Activated CD4-positive, alpha-beta T cell treated with anti-CD3 and anti-CD28 coated beads, Interleukin-2, amount 10 ng/mL, durations not matched to agents 24 days and 14 days (primary cell): ENCODE measurements around the gene PRSS21. TPM values are rescaled to one million over a fixed set of nuclear protein-coding genes. Genes with fewer than 3 reads are reported as not detected.

Source experiments
- DNase-seq: peaks from one replicate; pipeline ENCODE4 v3.0.0; 2022
- H3K27ac Mint-ChIP-seq: one replicate; pipeline ENCODE4 v1.8.0; 2022; ENCODE audit warnings: mild to moderate bottlenecking, mixed read lengths
- H3K27me3 Mint-ChIP-seq: one replicate; pipeline ENCODE4 v1.8.0; 2022; ENCODE audit warnings: mixed read lengths
- H3K36me3 Mint-ChIP-seq: one replicate; pipeline ENCODE4 v1.8.0; 2022; ENCODE audit warnings: low read depth, mild to moderate bottlenecking, mixed read lengths
- H3K4me1 Mint-ChIP-seq: one replicate; pipeline ENCODE4 v1.8.0; 2021; ENCODE audit warnings: mixed read lengths
- H3K4me3 Mint-ChIP-seq: one replicate; pipeline ENCODE4 v1.8.0; 2022; ENCODE audit warnings: mild to moderate bottlenecking, moderate library complexity, mixed read lengths
- H3K9me3 Mint-ChIP-seq: one replicate; pipeline ENCODE4 v1.8.0; 2021; ENCODE audit warnings: mixed read lengths
- intact Hi-C: fragments of 100-400 bp; cut with micrococcal nuclease; formaldehyde crosslinking; loops from one replicate; pipeline ENCODE4 v1.15.1; 2023
- total RNA-seq: library from RNA; stranded (reverse); gene quantifications from 2 replicates; pipeline ENCODE4 v1.2.3, GENCODE V29; 2022

PRSS21 gene
- total RNA-seq, 1 donor from 2014 or later = 10.2 TPM

DNA sequence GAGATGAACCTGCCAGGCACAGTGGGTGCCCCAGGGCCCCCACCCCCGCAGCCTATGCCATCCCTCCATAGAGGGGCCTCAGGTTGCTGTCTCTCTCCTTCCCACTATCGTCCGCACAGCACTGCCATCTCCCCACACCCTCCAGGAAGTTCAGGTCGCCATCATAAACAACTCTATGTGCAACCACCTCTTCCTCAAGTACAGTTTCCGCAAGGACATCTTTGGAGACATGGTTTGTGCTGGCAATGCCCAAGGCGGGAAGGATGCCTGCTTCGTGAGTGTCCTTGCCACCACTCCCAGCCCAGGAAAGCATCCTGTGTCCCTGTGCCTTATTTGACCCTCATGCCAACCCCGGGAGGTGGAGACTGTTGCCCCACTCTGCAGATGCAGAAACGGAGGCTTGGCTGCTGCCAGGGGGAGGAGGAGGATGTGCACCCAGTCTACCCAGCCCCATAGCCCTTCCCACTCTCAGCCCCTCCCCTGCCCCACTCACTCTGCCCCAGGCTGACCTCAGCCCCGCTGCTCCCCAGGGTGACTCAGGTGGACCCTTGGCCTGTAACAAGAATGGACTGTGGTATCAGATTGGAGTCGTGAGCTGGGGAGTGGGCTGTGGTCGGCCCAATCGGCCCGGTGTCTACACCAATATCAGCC is 3.9 kb downstream of the PRSS21 start:
- Mint-ChIP-seq H3K27me3 (peaks cover 1% of the 10 kb centered on the region), H3K9me3 (no peaks in the 10 kb centered on the region), H3K4me1 (no peaks in the 10 kb centered on the region), H3K27ac (no peak overlapping the region), H3K36me3 (no peaks in the 10 kb centered on the region), H3K4me3 (no peak overlapping the region)
- intact Hi-C loops = no loop called here
- DNase-seq = no peak

DNA sequence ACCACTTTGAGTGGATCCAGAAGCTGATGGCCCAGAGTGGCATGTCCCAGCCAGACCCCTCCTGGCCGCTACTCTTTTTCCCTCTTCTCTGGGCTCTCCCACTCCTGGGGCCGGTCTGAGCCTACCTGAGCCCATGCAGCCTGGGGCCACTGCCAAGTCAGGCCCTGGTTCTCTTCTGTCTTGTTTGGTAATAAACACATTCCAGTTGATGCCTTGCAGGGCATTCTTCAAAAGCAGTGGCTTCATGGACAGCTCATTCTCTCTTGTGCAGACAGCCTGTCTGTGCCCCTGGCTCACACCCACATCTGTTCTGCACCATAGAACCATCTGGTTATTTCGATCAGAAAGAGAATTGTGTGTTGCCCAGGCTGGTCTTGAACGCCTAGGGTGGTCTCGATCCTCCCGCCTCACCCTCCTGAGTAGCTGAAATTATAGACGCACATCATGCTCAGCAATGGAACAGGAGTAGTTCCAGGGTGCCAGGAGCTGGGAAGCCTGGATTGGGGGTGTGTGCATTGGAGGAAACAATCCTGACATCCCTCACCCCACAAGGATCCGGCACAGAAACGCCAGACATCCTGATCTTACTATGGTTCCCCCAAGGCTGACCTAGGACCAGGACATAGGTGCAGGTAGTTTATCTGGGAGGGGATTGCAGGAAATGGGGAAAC is 4.6 kb downstream of the PRSS21 start:
- no peak for DNase-seq
- Mint-ChIP-seq H3K9me3 (no peaks in the 10 kb centered on the region), H3K27ac (no peak overlapping the region), H3K27me3 (peaks cover 1% of the 10 kb centered on the region), H3K4me1 (no peaks in the 10 kb centered on the region), H3K36me3 (no peaks in the 10 kb centered on the region), H3K4me3 (no peak overlapping the region)
- intact Hi-C loops = no loop called here

DNA sequence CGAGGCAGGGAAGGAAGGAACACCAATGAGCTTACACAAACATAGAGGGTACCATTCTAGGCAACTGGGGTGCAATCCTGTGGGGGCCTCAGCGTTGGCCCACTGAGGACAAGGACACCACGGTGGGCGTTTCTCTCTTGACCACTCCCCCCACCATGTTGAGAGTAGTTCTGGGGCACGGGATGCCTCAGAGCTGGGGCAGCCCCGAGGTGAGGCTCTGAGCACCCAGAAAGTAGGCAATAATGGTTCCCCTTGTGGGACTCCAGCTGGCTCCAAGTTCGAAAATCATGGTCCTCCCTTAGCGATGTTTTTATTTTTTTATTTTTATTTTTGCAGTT is 5.1 kb downstream of the PRSS21 start:
- H3K4me1 Mint-ChIP-seq = no peaks in the 10 kb centered on the region
- no peaks in the 10 kb centered on the region for H3K36me3 Mint-ChIP-seq
- H3K4me3 Mint-ChIP-seq = no peak overlapping the region
- DNase-seq = no peak
- intact Hi-C loops = no loop called here
- no peaks in the 10 kb centered on the region for H3K9me3 Mint-ChIP-seq
- peaks cover 1% of the 10 kb centered on the region for H3K27me3 Mint-ChIP-seq
- no peak overlapping the region for H3K27ac Mint-ChIP-seq

DNA sequence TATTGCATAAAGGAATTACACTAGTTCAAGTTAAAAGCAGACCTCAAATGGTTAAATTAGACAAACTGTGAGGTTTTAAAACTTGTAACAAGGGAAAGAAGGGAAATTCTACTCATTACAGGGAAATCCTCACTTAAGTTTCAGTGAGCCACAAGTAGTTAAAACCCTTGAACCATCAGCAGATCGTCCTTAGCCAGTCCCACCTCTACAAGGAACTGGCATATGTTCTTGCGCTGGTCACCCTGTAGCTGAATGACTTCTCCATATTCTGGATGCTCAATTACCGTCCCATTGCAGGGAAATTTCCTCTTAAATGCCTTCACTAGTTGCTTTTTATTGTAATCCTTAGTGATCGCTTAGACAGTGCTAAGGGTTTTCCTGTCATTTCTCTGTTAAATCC is 5.5 kb downstream of the PRSS21 start:
- no peaks in the 10 kb centered on the region for H3K4me1 Mint-ChIP-seq
- H3K36me3 Mint-ChIP-seq = no peaks in the 10 kb centered on the region
- intact Hi-C loops = no loop called here
- H3K4me3 Mint-ChIP-seq = no peak overlapping the region
- DNase-seq = no peak
- no peaks in the 10 kb centered on the region for H3K9me3 Mint-ChIP-seq
- peaks cover 1% of the 10 kb centered on the region for H3K27me3 Mint-ChIP-seq
- no peak overlapping the region for H3K27ac Mint-ChIP-seq

DNA sequence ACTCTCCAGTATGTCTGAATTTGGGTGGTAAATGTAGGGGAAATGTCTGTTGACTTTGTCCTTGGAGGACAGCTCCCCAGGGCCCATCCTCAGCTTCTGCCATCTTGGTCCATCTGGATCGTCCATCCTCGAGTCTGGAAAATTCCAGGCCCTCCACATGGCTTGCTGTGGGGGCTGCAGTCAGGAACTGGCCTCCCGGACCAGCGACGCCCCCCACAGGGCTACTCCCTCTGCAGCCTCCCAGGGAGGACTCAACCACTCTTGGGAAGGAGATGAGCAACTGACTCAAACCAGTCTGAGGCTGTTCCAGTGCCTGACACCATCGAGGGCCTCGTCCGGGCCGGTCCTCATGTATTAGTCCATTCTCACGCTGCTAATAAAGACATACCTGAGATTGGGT is 7.6 kb downstream of the PRSS21 start:
- intact Hi-C loops = no loop called here
- DNase-seq = no peak
- H3K9me3 Mint-ChIP-seq = no peaks in the 10 kb centered on the region
- no peaks in the 10 kb centered on the region for H3K36me3 Mint-ChIP-seq
- no peaks in the 10 kb centered on the region for H3K4me1 Mint-ChIP-seq
- peaks cover 1% of the 10 kb centered on the region for H3K27me3 Mint-ChIP-seq
- H3K4me3 Mint-ChIP-seq = no peak overlapping the region
- H3K27ac Mint-ChIP-seq = peak overlapping the region; percentile 16

DNA sequence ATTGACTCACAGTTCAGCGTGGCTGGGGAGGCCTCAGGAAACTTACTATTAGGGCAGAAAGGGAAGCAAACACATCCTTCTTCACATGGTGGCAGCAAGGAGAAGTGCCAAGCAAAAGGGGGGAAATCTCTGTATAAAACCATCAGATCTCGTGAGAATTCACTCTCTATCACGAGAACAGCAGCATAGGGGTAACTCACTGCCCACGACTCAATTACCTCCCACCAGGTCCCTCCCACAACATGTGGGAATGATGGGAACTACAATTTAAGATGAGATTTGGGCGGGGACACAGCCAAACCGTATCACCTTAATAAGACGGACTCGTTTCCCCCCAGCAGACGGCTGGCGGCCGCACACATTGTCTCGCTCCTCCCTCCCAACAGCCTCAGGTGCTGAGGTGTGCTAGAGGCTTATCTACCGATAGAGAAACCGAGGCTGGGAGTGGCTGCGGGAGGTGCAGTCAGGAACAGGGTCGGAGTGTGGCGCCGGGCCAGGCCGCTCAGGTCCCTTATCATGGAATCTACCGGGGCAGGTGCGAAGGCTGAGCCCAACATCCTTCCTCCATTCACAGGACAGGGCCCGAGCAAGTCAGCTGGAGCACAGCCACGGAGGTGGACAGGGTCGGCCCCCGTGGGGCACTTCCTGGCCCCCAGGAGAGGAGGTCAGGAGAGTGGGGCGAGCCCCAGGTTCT is 8.2 kb downstream of the PRSS21 start:
- Mint-ChIP-seq H3K27me3 (peaks cover 1% of the 10 kb centered on the region), H3K4me1 (peaks cover 3% of the 10 kb centered on the region), H3K9me3 (no peaks in the 10 kb centered on the region), H3K27ac (peak overlapping the region; percentile 16), H3K36me3 (no peaks in the 10 kb centered on the region), H3K4me3 (no peak overlapping the region)
- no peak for DNase-seq
- intact Hi-C loops = no loop called here

DNA sequence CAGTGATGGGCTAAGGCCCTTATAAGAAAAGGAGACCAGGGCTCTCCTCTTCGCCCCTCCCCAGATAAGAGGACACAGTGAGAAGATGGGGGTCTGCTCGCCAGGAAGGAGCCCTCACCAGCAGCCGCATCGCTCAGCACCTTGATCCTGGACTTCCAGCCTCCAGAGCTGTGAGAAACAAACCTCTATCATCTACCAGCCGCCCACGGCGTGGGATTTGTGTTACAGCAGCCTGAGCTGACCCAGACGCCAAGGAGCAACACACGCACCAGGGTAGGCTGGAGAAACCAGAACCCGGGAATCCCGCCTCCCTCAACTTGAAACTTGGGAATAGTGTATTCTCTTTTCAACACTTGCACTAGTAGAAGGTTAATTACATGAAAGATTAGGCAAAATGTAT is 8.9 kb downstream of the PRSS21 start:
- peaks cover 3% of the 10 kb centered on the region for H3K4me1 Mint-ChIP-seq
- no peak overlapping the region for H3K4me3 Mint-ChIP-seq
- intact Hi-C loops = no loop called here
- peaks cover 1% of the 10 kb centered on the region for H3K27me3 Mint-ChIP-seq
- no peak for DNase-seq
- no peak overlapping the region for H3K27ac Mint-ChIP-seq
- H3K36me3 Mint-ChIP-seq = no peaks in the 10 kb centered on the region
- H3K9me3 Mint-ChIP-seq = no peaks in the 10 kb centered on the region

DNA sequence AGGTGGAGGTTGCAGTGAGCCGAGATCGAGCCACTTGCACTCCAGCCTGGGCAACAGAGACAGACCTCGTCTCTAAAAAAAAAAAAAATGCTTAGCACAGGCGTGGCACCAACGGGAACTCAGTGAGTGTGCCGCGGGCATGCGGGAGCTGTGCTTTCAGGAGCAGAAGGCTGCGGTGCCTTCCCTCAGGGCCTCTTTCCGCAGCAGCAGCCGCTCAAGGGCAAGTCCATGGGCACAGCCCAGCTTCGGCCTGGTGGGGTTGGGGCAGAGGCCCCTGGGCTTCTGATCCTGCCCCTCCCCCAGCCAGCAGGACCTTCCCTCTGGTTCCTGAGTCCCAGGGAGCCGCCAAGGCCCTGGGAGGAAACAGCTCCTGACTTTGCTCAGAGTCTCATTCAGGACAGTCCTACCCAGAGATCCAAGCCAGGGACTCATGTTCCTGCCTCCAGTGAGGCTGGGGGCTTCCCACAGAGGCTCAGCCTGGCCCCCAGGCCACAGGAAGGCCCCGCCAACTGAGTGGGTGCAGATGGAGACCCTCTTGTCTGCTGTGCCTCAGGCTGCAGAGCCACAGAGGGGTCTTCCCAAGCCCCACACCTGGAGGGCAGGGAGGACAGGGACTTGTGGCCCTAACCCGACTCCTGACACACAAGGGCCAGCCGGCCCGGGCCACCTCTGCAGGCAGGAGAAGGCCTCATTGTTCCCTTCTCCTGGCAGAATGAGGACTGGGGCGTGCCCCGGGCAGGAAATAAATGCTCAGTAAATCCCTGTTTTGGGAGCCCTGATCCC is 9.7 kb downstream of the PRSS21 start:
- intact Hi-C loops = no loop called here
- peaks cover 3% of the 10 kb centered on the region for H3K4me1 Mint-ChIP-seq
- DNase-seq = no peak
- H3K27ac Mint-ChIP-seq = no peak overlapping the region
- no peaks in the 10 kb centered on the region for H3K36me3 Mint-ChIP-seq
- no peak overlapping the region for H3K4me3 Mint-ChIP-seq
- peaks cover 1% of the 10 kb centered on the region for H3K27me3 Mint-ChIP-seq
- H3K9me3 Mint-ChIP-seq = no peaks in the 10 kb centered on the region

DNA sequence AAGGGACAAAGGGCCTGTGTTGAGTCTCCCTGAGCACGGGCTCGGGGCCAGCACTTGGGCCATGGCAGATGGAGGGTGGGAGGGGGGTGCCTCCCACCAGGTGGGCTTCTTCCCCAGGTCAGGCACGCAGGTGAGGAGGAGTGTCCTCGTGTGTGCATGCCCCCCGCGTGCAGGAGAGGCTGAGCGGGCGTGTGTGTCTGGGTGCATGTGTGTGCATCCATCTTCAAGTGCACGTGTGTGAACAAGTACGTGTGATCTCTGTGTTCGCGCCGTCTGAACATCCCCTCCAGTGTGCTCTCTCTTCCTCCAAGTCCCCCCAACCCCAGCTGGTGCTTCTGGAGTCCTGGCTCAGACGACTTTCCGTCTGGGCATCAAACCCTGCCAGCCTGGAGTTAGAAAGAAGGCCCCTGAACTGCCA is 10.3 kb downstream of the PRSS21 start:
- H3K4me1 Mint-ChIP-seq = peaks cover 3% of the 10 kb centered on the region
- no peak for DNase-seq
- no peak overlapping the region for H3K27ac Mint-ChIP-seq
- no peaks in the 10 kb centered on the region for H3K36me3 Mint-ChIP-seq
- H3K4me3 Mint-ChIP-seq = no peak overlapping the region
- H3K9me3 Mint-ChIP-seq = no peaks in the 10 kb centered on the region
- intact Hi-C loops = no loop called here
- no peaks in the 10 kb centered on the region for H3K27me3 Mint-ChIP-seq

DNA sequence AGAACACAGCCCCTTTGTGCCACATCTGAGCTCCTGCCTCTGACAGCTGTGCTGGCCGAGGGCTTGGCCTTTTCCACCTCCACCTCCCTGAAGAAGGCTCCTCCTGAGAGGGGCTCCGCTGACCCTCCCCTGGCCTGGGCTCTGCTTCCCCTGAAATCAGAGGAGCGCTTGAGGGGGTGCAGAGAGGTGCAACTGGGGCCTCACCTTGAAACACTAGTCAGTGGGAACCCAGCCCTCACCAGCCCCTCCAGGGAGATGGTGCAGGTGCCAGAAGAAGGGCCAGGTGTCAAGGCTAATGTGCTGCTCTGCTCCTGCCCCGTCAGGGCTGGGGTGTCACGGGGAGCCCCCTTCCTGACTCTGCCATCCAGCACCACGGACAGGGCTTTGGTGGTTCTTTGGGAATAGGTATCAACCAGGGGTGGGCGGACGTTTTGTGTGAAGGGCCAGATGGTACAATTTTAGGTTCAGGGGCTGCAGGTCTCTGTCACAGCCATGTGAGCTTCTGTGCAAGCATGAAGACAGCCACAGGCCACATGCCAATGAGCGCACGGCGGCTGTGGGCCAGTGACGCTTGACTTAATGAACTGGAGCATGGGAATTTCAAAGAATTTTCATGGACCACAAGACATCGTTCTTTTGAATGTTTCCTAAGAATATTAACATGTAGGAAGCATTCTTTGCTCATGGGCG is 10.9 kb downstream of the PRSS21 start:
- no peak for DNase-seq
- peaks cover 3% of the 10 kb centered on the region for H3K4me1 Mint-ChIP-seq
- H3K27ac Mint-ChIP-seq = no peak overlapping the region
- peaks cover 2% of the 10 kb centered on the region for H3K27me3 Mint-ChIP-seq
- H3K36me3 Mint-ChIP-seq = no peaks in the 10 kb centered on the region
- H3K9me3 Mint-ChIP-seq = no peaks in the 10 kb centered on the region
- no peak overlapping the region for H3K4me3 Mint-ChIP-seq
- intact Hi-C loops = no loop called here

DNA sequence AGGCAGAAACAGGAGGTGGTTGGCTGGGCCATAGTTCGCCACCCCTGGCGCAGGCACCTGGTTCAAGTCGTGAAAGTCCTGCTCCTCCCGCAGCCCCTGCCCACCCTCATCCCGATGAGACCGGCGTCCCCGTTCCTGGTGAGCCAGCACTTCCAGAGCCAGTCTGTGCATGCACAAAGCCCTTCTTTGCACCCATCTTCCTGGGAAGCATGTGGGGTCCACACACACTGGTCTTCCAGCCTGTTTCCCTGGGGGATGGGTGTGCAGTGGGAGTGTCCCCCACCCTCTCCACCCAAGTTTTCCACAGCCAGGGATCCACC is 11.4 kb downstream of the PRSS21 start:
- Mint-ChIP-seq H3K4me1 (peaks cover 3% of the 10 kb centered on the region), H3K4me3 (no peak overlapping the region)
- intact Hi-C loops = no loop called here

DNA sequence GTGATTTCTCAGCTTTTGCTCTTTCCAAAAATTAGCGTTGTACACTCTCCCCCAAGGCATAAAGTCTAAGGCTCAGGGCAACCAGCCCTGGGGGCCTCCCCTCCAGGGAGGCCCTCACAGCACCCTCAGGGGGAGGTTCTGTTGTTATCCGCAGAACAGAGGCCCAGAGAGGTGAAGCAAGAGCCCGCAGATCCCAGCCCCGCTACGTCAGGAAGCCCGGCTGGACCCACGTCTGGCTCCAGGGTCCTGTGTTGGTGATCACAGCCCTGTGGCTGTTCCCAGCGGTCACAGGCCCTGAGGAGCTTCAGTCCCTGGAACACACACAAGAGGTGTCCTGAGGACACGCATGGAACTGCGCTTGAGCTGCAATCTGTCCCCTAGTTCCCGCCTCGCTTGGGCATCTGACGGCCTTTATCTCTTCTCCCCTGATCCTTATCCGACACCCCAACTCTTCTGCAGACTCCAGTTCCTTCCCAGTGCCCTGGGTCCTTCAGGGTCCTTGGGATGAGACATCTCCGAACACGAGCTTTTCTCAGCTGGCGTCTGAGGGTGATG is 11.9 kb downstream of the PRSS21 start:
- H3K27me3 Mint-ChIP-seq = peaks cover 2% of the 10 kb centered on the region
- no peak for DNase-seq
- H3K4me3 Mint-ChIP-seq = no peak overlapping the region
- H3K36me3 Mint-ChIP-seq = no peaks in the 10 kb centered on the region
- H3K27ac Mint-ChIP-seq = no peak overlapping the region
- H3K4me1 Mint-ChIP-seq = peaks cover 3% of the 10 kb centered on the region
- H3K9me3 Mint-ChIP-seq = no peaks in the 10 kb centered on the region
- intact Hi-C loops = no loop called here

More for the DNA sequence above, 11.4 kb downstream of the PRSS21 start:
- H3K27me3 Mint-ChIP-seq = peaks cover 2% of the 10 kb centered on the region
- no peaks in the 10 kb centered on the region for H3K36me3 Mint-ChIP-seq
- no peak overlapping the region for H3K27ac Mint-ChIP-seq
- no peaks in the 10 kb centered on the region for H3K9me3 Mint-ChIP-seq
- no peak for DNase-seq

DNA sequence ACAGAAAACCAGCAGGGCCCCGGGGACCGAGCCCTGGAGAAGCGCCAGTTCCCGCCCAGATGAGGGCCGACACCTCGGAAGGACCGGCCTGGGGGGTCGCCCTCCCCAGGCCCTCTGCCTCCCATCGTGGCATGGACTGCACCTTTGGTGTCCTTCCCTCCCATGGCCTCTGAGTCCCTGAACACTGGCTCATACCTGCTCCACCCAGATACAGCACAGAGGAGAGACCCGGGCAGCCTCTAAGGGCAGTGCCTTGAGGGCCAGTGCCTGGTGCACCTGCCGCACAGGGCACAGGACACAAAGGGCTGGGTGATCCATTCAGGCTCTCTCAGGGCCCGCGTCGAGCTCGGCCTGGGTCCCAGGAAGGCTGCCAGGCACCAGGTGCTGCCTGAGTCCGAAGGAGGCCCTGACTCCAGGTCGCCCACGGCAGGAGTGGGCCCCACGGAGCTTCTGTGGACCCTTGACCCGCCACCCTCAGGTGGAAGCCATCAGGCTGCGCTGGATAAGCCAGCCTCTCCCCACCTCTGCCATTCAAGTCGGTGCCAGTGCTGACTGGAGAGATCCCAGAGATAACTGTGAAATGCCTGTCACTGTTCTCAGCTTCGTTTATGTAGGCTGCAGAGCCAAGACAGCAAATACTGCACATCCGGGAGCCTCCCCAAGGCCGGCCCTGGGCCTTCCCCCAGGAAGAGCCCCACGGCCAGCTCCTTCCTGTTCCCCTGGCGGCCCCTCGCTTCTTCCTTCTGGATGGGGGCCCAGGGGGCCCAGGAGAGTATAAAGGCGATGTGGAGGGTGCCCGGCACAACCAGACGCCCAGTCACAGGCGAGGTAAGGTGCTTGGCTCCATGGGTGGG is 12.7 kb downstream of the PRSS21 start, which contains the start of gene ZG16B:
TSS of gene ZG16B (plus strand) at position 803 of the 854 bp plus-strand sequence. CDS start 139 bp downstream, outside the sequence.
- peak; percentile 72 for DNase-seq
- Mint-ChIP-seq H3K4me3 (peak within 1 kb of the TSS; percentile 65), H3K27ac (peak within 1 kb of the TSS; percentile 81), H3K36me3 (no peaks in the 10 kb centered on the region), H3K27me3 (peaks cover 2% of the 10 kb centered on the region), H3K9me3 (no peaks in the 10 kb centered on the region), H3K4me1 (peaks cover 3% of the 10 kb centered on the region)
- intact Hi-C loops = no loop called here
